Measurements from ENCODE around the gene HIVEP3.

HIVEP3 gene

GRCh38 chr1:41682149-41682548 lies 236.6 kb downstream of the HIVEP3 start:
- Histone ChIP-seq H3K9me3 (ENCODE audit: control insufficient read depth in 5 of 5, low read length in 5 of 5) (no peaks in the 10 kb centered on the region), H3K4me1 (ENCODE audit: control insufficient read depth in 5 of 5, insufficient read depth in 5 of 5, low read length in 5 of 5) (peaks cover 15 to 77% (median 65%) of the 10 kb centered on the region in 5 donors), H3K27ac (ENCODE audit: low read depth, low read length) (peak overlapping the region; percentile 93), H3K27me3 (ENCODE audit: control insufficient read depth in 5 of 5, insufficient read depth in 4 of 5, low read length in 5 of 5) (no peaks in the 10 kb centered on the region), H3K4me3 (ENCODE audit: low read depth in 1 of 5, low read length in 5 of 5) (no peak overlapping the region), H3K9ac (ENCODE audit: low read length in 5 of 5) (peak overlapping the region in 1 of 5 donors; percentile 36), H3K36me3 (ENCODE audit: control insufficient read depth in 5 of 5, insufficient read depth in 5 of 5, low read length in 5 of 5) (no peaks in the 10 kb centered on the region)

- Histone ChIP-seq H3K27me3 (ENCODE audit: control insufficient read depth in 5 of 5, insufficient read depth in 4 of 5, low read length in 5 of 5) (no peaks in the 10 kb centered on the region), H3K4me3 (ENCODE audit: low read depth in 1 of 5, low read length in 5 of 5) (no peak overlapping the region), H3K9me3 (ENCODE audit: control insufficient read depth in 5 of 5, low read length in 5 of 5) (no peaks in the 10 kb centered on the region), H3K36me3 (ENCODE audit: control insufficient read depth in 5 of 5, insufficient read depth in 5 of 5, low read length in 5 of 5) (no peaks in the 10 kb centered on the region), H3K4me1 (ENCODE audit: control insufficient read depth in 5 of 5, insufficient read depth in 5 of 5, low read length in 5 of 5) (peaks cover 15 to 78% (median 65%) of the 10 kb centered on the region in 5 donors), H3K9ac (ENCODE audit: low read length in 5 of 5) (peak overlapping the region in 2 of 5 donors; percentile 19 to 27), H3K27ac (ENCODE audit: low read depth, low read length) (peak overlapping the region; percentile 93)
These were observed 237.2 kb downstream of the HIVEP3 start for GRCh38 chr1:41681331-41682098.

GRCh38 chr1:41679994-41680393 lies 238.7 kb downstream of the HIVEP3 start:
- H3K4me1 ChIP-seq (ENCODE audit: control insufficient read depth in 5 of 5, insufficient read depth in 5 of 5, low read length in 5 of 5): peaks cover 12 to 70% (median 60%) of the 10 kb centered on the region in 5 donors
- no peak overlapping the region for H3K4me3 ChIP-seq (ENCODE audit: low read depth in 1 of 5, low read length in 5 of 5)
- H3K36me3 ChIP-seq (ENCODE audit: control insufficient read depth in 5 of 5, insufficient read depth in 5 of 5, low read length in 5 of 5): no peaks in the 10 kb centered on the region

GRCh38 chr1:41679531-41679930 lies 239.2 kb downstream of the HIVEP3 start:
- Histone ChIP-seq H3K4me1 (ENCODE audit: control insufficient read depth in 5 of 5, insufficient read depth in 5 of 5, low read length in 5 of 5) (peaks cover 12 to 65% (median 56%) of the 10 kb centered on the region in 5 donors), H3K9me3 (ENCODE audit: control insufficient read depth in 5 of 5, low read length in 5 of 5) (no peaks in the 10 kb centered on the region), H3K36me3 (ENCODE audit: control insufficient read depth in 5 of 5, insufficient read depth in 5 of 5, low read length in 5 of 5) (no peaks in the 10 kb centered on the region), H3K4me3 (ENCODE audit: low read depth in 1 of 5, low read length in 5 of 5) (no peak overlapping the region), H3K27ac (ENCODE audit: low read depth, low read length) (no peak overlapping the region), H3K27me3 (ENCODE audit: control insufficient read depth in 5 of 5, insufficient read depth in 4 of 5, low read length in 5 of 5) (no peaks in the 10 kb centered on the region), H3K9ac (ENCODE audit: low read length in 5 of 5) (no peak overlapping the region)

More at GRCh38 chr1:41679994-41680393, 238.7 kb downstream of the HIVEP3 start:
- H3K27ac ChIP-seq (ENCODE audit: low read depth, low read length): no peak overlapping the region
- H3K9me3 ChIP-seq (ENCODE audit: control insufficient read depth in 5 of 5, low read length in 5 of 5): no peaks in the 10 kb centered on the region
- no peak overlapping the region for H3K9ac ChIP-seq (ENCODE audit: low read length in 5 of 5)
- no peaks in the 10 kb centered on the region for H3K27me3 ChIP-seq (ENCODE audit: control insufficient read depth in 5 of 5, insufficient read depth in 4 of 5, low read length in 5 of 5)

- peak overlapping the region; percentile 51 for H3K27ac ChIP-seq (ENCODE audit: low read depth, low read length)
- H3K4me3 ChIP-seq (ENCODE audit: low read depth in 1 of 5, low read length in 5 of 5): peak overlapping the region in 2 of 5 donors; percentile 12 to 25
- peak overlapping the region in 1 of 5 donors; percentile 6 for H3K9ac ChIP-seq (ENCODE audit: low read length in 5 of 5)
- no peaks in the 10 kb centered on the region for H3K27me3 ChIP-seq (ENCODE audit: control insufficient read depth in 5 of 5, insufficient read depth in 4 of 5, low read length in 5 of 5)
- peaks cover 12 to 58% (median 52%) of the 10 kb centered on the region in 5 donors for H3K4me1 ChIP-seq (ENCODE audit: control insufficient read depth in 5 of 5, insufficient read depth in 5 of 5, low read length in 5 of 5)
- no peaks in the 10 kb centered on the region for H3K9me3 ChIP-seq (ENCODE audit: control insufficient read depth in 5 of 5, low read length in 5 of 5)
- H3K36me3 ChIP-seq (ENCODE audit: control insufficient read depth in 5 of 5, insufficient read depth in 5 of 5, low read length in 5 of 5): no peaks in the 10 kb centered on the region
These were observed 240.4 kb downstream of the HIVEP3 start for GRCh38 chr1:41678111-41678878.

GRCh38 chr1:41677620-41678019 lies 241.1 kb downstream of the HIVEP3 start:
- H3K4me3 ChIP-seq (ENCODE audit: low read depth in 1 of 5, low read length in 5 of 5): peak overlapping the region in 1 of 5 donors; percentile 12

GRCh38 chr1:41675401-41675800 lies 243.3 kb downstream of the HIVEP3 start:
- H3K4me3 ChIP-seq (ENCODE audit: low read depth in 1 of 5, low read length in 5 of 5): no peak overlapping the region
- H3K27ac ChIP-seq (ENCODE audit: low read depth, low read length): no peak overlapping the region
- H3K27me3 ChIP-seq (ENCODE audit: control insufficient read depth in 5 of 5, insufficient read depth in 4 of 5, low read length in 5 of 5): no peaks in the 10 kb centered on the region
- H3K9ac ChIP-seq (ENCODE audit: low read length in 5 of 5): no peak overlapping the region
- no peaks in the 10 kb centered on the region for H3K36me3 ChIP-seq (ENCODE audit: control insufficient read depth in 5 of 5, insufficient read depth in 5 of 5, low read length in 5 of 5)
- H3K9me3 ChIP-seq (ENCODE audit: control insufficient read depth in 5 of 5, low read length in 5 of 5): no peaks in the 10 kb centered on the region
- H3K4me1 ChIP-seq (ENCODE audit: control insufficient read depth in 5 of 5, insufficient read depth in 5 of 5, low read length in 5 of 5): peaks cover 8 to 46% (median 38%) of the 10 kb centered on the region in 5 donors

More at GRCh38 chr1:41677620-41678019, 241.1 kb downstream of the HIVEP3 start:
- H3K36me3 ChIP-seq (ENCODE audit: control insufficient read depth in 5 of 5, insufficient read depth in 5 of 5, low read length in 5 of 5): no peaks in the 10 kb centered on the region
- peak overlapping the region in 1 of 5 donors; percentile 6 for H3K9ac ChIP-seq (ENCODE audit: low read length in 5 of 5)
- no peaks in the 10 kb centered on the region for H3K27me3 ChIP-seq (ENCODE audit: control insufficient read depth in 5 of 5, insufficient read depth in 4 of 5, low read length in 5 of 5)
- H3K4me1 ChIP-seq (ENCODE audit: control insufficient read depth in 5 of 5, insufficient read depth in 5 of 5, low read length in 5 of 5): peaks cover 12 to 58% (median 50%) of the 10 kb centered on the region in 5 donors
- H3K27ac ChIP-seq (ENCODE audit: low read depth, low read length): peak overlapping the region; percentile 51
- H3K9me3 ChIP-seq (ENCODE audit: control insufficient read depth in 5 of 5, low read length in 5 of 5): no peaks in the 10 kb centered on the region

GRCh38 chr1:41674522-41674921 lies 244.2 kb downstream of the HIVEP3 start:
- no peaks in the 10 kb centered on the region for H3K36me3 ChIP-seq (ENCODE audit: control insufficient read depth in 5 of 5, insufficient read depth in 5 of 5, low read length in 5 of 5)
- no peak overlapping the region for H3K9ac ChIP-seq (ENCODE audit: low read length in 5 of 5)
- H3K27me3 ChIP-seq (ENCODE audit: control insufficient read depth in 5 of 5, insufficient read depth in 4 of 5, low read length in 5 of 5): no peaks in the 10 kb centered on the region
- no peak overlapping the region for H3K27ac ChIP-seq (ENCODE audit: low read depth, low read length)
- no peak overlapping the region for H3K4me3 ChIP-seq (ENCODE audit: low read depth in 1 of 5, low read length in 5 of 5)
- H3K4me1 ChIP-seq (ENCODE audit: control insufficient read depth in 5 of 5, insufficient read depth in 5 of 5, low read length in 5 of 5): peaks cover 8 to 50% (median 42%) of the 10 kb centered on the region in 5 donors
- H3K9me3 ChIP-seq (ENCODE audit: control insufficient read depth in 5 of 5, low read length in 5 of 5): no peaks in the 10 kb centered on the region

- Histone ChIP-seq H3K27me3 (ENCODE audit: control insufficient read depth in 5 of 5, insufficient read depth in 4 of 5, low read length in 5 of 5) (no peaks in the 10 kb centered on the region), H3K27ac (ENCODE audit: low read depth, low read length) (no peak overlapping the region), H3K36me3 (ENCODE audit: control insufficient read depth in 5 of 5, insufficient read depth in 5 of 5, low read length in 5 of 5) (no peaks in the 10 kb centered on the region), H3K4me1 (ENCODE audit: control insufficient read depth in 5 of 5, insufficient read depth in 5 of 5, low read length in 5 of 5) (peaks cover 8 to 43% (median 41%) of the 10 kb centered on the region in 5 donors), H3K9ac (ENCODE audit: low read length in 5 of 5) (no peak overlapping the region), H3K4me3 (ENCODE audit: low read depth in 1 of 5, low read length in 5 of 5) (no peak overlapping the region), H3K9me3 (ENCODE audit: control insufficient read depth in 5 of 5, low read length in 5 of 5) (no peaks in the 10 kb centered on the region)
These were observed 244.9 kb downstream of the HIVEP3 start for GRCh38 chr1:41673806-41674205.

GRCh38 chr1:41673378-41673777 lies 245.3 kb downstream of the HIVEP3 start:
- H3K9me3 ChIP-seq (ENCODE audit: control insufficient read depth in 5 of 5, low read length in 5 of 5): no peaks in the 10 kb centered on the region
- H3K4me1 ChIP-seq (ENCODE audit: control insufficient read depth in 5 of 5, insufficient read depth in 5 of 5, low read length in 5 of 5): peaks cover 5 to 39% (median 36%) of the 10 kb centered on the region in 5 donors
- H3K27ac ChIP-seq (ENCODE audit: low read depth, low read length): no peak overlapping the region
- no peaks in the 10 kb centered on the region for H3K36me3 ChIP-seq (ENCODE audit: control insufficient read depth in 5 of 5, insufficient read depth in 5 of 5, low read length in 5 of 5)
- H3K27me3 ChIP-seq (ENCODE audit: control insufficient read depth in 5 of 5, insufficient read depth in 4 of 5, low read length in 5 of 5): no peaks in the 10 kb centered on the region
- no peak overlapping the region for H3K4me3 ChIP-seq (ENCODE audit: low read depth in 1 of 5, low read length in 5 of 5)
- H3K9ac ChIP-seq (ENCODE audit: low read length in 5 of 5): peak overlapping the region in 2 of 5 donors; percentile 22 to 26

Measured in subcutaneous abdominal adipose tissue (tissue), 5 donors.